ENCODE data around the gene MSANTD2.

The MSANTD2 gene

GRCh38 chr11:124766156-124766555 is 34.0 kb downstream of the MSANTD2 start:
- no peak for ATAC-seq
- no peak for DNase-seq (ENCODE audit: low spot score in 2 of 2)
- Mint-ChIP-seq H3K36me3 (peaks cover 42% of the 10 kb centered on the region), H3K27ac (no peak overlapping the region), H3K9me3 (no peaks in the 10 kb centered on the region), H3K4me1 (peaks cover 12% of the 10 kb centered on the region), H3K4me3 (no peak overlapping the region)

- peak; percentile 75 to 91 for DNase-seq (ENCODE audit: low spot score in 2 of 2)
- peaks cover 21% of the 10 kb centered on the region for H3K4me1 Mint-ChIP-seq
- peak; percentile 58 for ATAC-seq
- H3K27ac Mint-ChIP-seq = peak overlapping the region; percentile 6
- H3K36me3 Mint-ChIP-seq = peaks cover 19% of the 10 kb centered on the region
- peak overlapping the region; percentile 78 for H3K4me3 Mint-ChIP-seq
- H3K9me3 Mint-ChIP-seq = no peaks in the 10 kb centered on the region
Measured at GRCh38 chr11:124763156-124763947, 36.9 kb downstream of the MSANTD2 start.

GRCh38 chr11:124762624-124763155 is 37.5 kb downstream of the MSANTD2 start:
- no peaks in the 10 kb centered on the region for H3K9me3 Mint-ChIP-seq
- peak; percentile 44 for ATAC-seq

GRCh38 chr11:124762105-124762623 is 38.0 kb downstream of the MSANTD2 start, which contains the start of gene ESAM:
Gene ESAM (minus strand): TSS chr11:124762290. CDS start chr11:124762154, 136 bp downstream.
- Mint-ChIP-seq H3K36me3 (peaks cover 16% of the 10 kb centered on the region), H3K9me3 (no peaks in the 10 kb centered on the region), H3K4me1 (peaks cover 25% of the 10 kb centered on the region), H3K4me3 (peak within 1 kb of the TSS; percentile 78), H3K27ac (peak within 1 kb of the TSS; percentile 6)
- DNase-seq (ENCODE audit: low spot score in 2 of 2) (peak; percentile 48 to 76), ATAC-seq (peak; percentile 87)

More at GRCh38 chr11:124762624-124763155, 37.5 kb downstream of the MSANTD2 start:
- DNase-seq (ENCODE audit: low spot score in 2 of 2) = peak in 1 of 2 donors; percentile 67
- Mint-ChIP-seq H3K4me3 (peak overlapping the region; percentile 78), H3K4me1 (peaks cover 25% of the 10 kb centered on the region), H3K27ac (peak overlapping the region; percentile 6), H3K36me3 (peaks cover 16% of the 10 kb centered on the region)

GRCh38 chr11:124761301-124762104 is 38.7 kb downstream of the MSANTD2 start:
- peak overlapping the region; percentile 78 for H3K4me3 Mint-ChIP-seq
- H3K4me1 Mint-ChIP-seq = peaks cover 25% of the 10 kb centered on the region
- H3K27ac Mint-ChIP-seq = no peak overlapping the region
- DNase-seq (ENCODE audit: low spot score in 2 of 2) (no peak), ATAC-seq (no peak)
- H3K9me3 Mint-ChIP-seq = no peaks in the 10 kb centered on the region
- H3K36me3 Mint-ChIP-seq = peaks cover 11% of the 10 kb centered on the region

DNA sequence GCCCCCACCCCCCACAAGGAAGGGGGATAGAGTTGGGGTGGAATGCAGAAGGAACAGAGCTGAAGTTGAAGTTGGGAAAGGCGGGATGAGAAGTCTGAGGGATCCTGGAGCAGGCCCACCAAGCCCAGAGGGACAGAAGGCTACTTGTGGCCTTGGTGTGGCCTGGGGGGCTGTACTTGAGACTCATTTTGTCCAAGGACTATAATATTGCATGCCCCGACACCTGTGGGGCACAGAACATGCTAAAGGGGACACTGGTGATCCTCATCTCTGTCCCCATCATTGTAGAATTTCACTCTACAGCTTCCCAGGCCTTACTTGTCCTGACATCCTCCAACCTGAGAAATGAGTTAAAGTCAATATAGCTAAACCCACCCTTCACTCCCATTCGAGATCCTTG is 39.4 kb downstream of the MSANTD2 start:
- Mint-ChIP-seq H3K9me3 (no peaks in the 10 kb centered on the region), H3K36me3 (peaks cover 4% of the 10 kb centered on the region), H3K27ac (no peak overlapping the region), H3K4me3 (no peak overlapping the region), H3K4me1 (peaks cover 25% of the 10 kb centered on the region)
- ATAC-seq (no peak), DNase-seq (ENCODE audit: low spot score in 2 of 2) (no peak)

DNA sequence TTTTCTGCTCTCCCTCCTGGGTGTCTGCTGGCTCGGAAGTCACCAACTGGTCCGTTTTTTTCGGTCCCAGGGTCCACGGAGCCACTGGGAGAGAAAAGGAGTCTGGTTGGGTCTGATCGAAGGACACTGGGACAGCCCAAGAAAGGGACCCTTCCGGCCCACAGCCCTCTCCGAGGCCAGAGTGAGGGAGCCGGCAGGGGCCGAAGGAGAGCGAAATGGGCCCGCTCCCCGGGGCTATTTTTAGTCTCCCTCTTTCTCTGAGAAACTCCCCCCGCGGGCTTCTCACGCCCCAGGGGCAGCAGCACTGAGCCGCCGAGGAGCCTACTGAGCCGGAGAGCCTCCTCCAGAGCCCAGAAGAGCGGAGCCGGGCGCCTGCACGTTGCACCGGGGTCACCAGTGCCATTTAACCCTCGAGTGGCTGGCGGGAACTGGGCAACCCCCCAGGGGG is 40.0 kb downstream of the MSANTD2 start:
- Mint-ChIP-seq H3K4me3 (peak overlapping the region; percentile 17), H3K9me3 (no peaks in the 10 kb centered on the region), H3K27ac (no peak overlapping the region), H3K4me1 (peaks cover 25% of the 10 kb centered on the region), H3K36me3 (no peaks in the 10 kb centered on the region)
- ATAC-seq = no peak
- no peak for DNase-seq (ENCODE audit: low spot score in 2 of 2)

- no peaks in the 10 kb centered on the region for H3K9me3 Mint-ChIP-seq
- H3K27ac Mint-ChIP-seq = no peak overlapping the region
- H3K36me3 Mint-ChIP-seq = no peaks in the 10 kb centered on the region
- no peak for ATAC-seq
- H3K4me3 Mint-ChIP-seq = peak overlapping the region; percentile 61
- DNase-seq (ENCODE audit: low spot score in 2 of 2) = no peak
- peaks cover 25% of the 10 kb centered on the region for H3K4me1 Mint-ChIP-seq
Measured at GRCh38 chr11:124759266-124760204, 40.7 kb downstream of the MSANTD2 start.

- H3K36me3 Mint-ChIP-seq = no peaks in the 10 kb centered on the region
- H3K4me3 Mint-ChIP-seq = peak overlapping the region; percentile 61
- DNase-seq (ENCODE audit: low spot score in 2 of 2) (peak; percentile 51 to 75), ATAC-seq (peak; percentile 71)
- no peaks in the 10 kb centered on the region for H3K9me3 Mint-ChIP-seq
- peaks cover 25% of the 10 kb centered on the region for H3K4me1 Mint-ChIP-seq
- no peak overlapping the region for H3K27ac Mint-ChIP-seq
Measured at GRCh38 chr11:124758355-124759265, 41.6 kb downstream of the MSANTD2 start.

- H3K27ac Mint-ChIP-seq = no peak overlapping the region
- DNase-seq (ENCODE audit: low spot score in 2 of 2) (no peak), ATAC-seq (no peak)
- no peak overlapping the region for H3K4me3 Mint-ChIP-seq
- H3K4me1 Mint-ChIP-seq = peaks cover 19% of the 10 kb centered on the region
- no peaks in the 10 kb centered on the region for H3K36me3 Mint-ChIP-seq
- H3K9me3 Mint-ChIP-seq = no peaks in the 10 kb centered on the region
Measured at GRCh38 chr11:124757320-124757719, 42.9 kb downstream of the MSANTD2 start.

DNA sequence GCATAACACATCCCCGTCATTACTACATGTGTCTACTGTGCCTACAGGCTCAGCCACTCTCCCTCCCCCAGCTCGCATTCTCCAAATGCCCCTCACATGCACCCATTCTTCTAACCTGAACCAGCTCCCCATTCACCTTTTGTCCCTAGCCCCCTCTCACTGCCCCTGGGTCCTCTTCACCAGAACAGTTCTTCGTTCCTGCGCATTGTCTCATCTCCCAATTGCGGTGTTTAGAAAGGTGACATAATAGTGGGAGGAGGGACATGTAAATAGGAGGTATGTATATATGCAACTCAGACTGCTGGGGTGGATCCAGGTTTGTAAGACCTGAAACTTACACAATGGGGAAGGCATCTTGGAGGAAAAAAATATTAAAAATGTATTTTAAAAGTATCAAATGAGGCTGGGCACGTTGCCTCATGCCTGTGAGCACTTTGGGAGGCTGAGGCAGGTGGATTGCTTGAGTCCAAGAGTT is 43.4 kb downstream of the MSANTD2 start:
- DNase-seq (ENCODE audit: low spot score in 2 of 2) (no peak), ATAC-seq (no peak)
- no peaks in the 10 kb centered on the region for H3K36me3 Mint-ChIP-seq
- H3K4me3 Mint-ChIP-seq = no peak overlapping the region
- H3K27ac Mint-ChIP-seq = no peak overlapping the region
- no peaks in the 10 kb centered on the region for H3K9me3 Mint-ChIP-seq
- H3K4me1 Mint-ChIP-seq = peaks cover 18% of the 10 kb centered on the region

DNA sequence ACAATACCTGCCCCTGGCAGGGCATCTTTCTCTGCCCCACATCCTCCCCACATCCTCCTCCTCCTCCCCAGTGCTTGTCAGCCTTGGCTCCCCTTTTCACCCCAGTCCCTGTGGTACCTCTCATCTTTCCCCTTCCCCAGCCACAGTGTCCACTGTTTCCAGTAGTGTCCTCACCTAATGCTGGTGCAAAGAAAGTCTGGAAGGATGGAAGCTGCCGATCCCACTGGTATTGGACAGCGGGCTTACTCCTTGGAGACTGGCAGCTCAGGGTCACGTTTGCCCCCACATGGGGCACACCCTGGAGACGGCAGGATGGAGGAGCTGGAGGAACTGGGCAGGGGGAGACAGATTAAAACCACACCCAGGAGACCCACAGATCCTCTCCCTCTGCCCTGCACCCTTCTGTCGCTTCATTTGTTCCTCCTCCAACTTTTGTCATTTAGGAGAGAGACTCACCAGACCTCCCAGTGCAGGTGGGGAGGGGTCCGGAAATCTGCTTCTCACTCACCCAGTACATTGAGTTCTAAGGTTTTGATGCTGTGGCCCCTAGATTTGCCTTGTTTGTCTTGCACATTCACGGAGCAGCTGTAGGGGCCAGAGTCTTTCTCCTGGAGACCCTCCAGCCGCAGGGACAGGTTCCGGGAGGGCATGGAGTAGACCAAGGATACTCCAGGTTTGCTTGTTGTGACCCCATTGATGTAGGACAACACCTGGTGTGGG is 44.0 kb downstream of the MSANTD2 start:
- Mint-ChIP-seq H3K36me3 (no peaks in the 10 kb centered on the region), H3K4me1 (peaks cover 13% of the 10 kb centered on the region)
- ATAC-seq = no peak

DNA sequence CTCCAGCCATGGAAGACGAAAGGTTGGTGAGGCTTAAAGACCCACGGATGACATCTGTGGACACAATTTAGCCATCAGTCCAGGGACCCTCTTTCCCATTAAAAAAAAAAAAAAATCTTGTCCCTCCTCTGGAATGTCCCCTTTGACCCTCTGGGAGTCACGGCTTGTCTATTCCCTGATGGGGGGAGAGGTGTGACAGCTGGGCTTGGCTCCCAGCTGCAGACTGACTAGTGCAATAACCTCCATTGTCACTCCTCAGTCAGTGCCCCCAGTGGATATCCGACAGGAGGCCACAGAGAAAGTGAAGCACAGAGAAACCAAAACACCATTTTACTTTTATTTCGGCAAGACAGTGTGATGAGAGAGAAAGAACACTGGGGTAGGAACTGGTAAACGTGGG is 45.5 kb downstream of the MSANTD2 start:
- DNase-seq (ENCODE audit: low spot score in 2 of 2) = no peak
- Mint-ChIP-seq H3K9me3 (no peaks in the 10 kb centered on the region), H3K36me3 (no peaks in the 10 kb centered on the region), H3K4me1 (peaks cover 13% of the 10 kb centered on the region), H3K4me3 (no peak overlapping the region), H3K27ac (no peak overlapping the region)
- ATAC-seq = no peak

More for the DNA sequence above, 44.0 kb downstream of the MSANTD2 start:
- no peak overlapping the region for H3K27ac Mint-ChIP-seq
- DNase-seq (ENCODE audit: low spot score in 2 of 2) = no peak
- H3K4me3 Mint-ChIP-seq = no peak overlapping the region
- H3K9me3 Mint-ChIP-seq = no peaks in the 10 kb centered on the region

All from stimulated activated effector memory CD8-positive, alpha-beta T cell treated with anti-CD3 and anti-CD28 coated beads, Interleukin-12 subunit alpha, Interleukin-12 subunit beta, amount 100 ng/mL, for 72 hours (primary cell).